ENCODE results near the gene TMOD1.
"Not testable (repeated sequence)": the region's sequence is repeated elsewhere in the genome, so short reads cannot be mapped to it uniquely, and the experiment has no call there.

Gene TMOD1

GRCh38 chr9:97571664-97572063 is 70.2 kb downstream of the TMOD1 start:
- DNase-seq: no peak

DNA sequence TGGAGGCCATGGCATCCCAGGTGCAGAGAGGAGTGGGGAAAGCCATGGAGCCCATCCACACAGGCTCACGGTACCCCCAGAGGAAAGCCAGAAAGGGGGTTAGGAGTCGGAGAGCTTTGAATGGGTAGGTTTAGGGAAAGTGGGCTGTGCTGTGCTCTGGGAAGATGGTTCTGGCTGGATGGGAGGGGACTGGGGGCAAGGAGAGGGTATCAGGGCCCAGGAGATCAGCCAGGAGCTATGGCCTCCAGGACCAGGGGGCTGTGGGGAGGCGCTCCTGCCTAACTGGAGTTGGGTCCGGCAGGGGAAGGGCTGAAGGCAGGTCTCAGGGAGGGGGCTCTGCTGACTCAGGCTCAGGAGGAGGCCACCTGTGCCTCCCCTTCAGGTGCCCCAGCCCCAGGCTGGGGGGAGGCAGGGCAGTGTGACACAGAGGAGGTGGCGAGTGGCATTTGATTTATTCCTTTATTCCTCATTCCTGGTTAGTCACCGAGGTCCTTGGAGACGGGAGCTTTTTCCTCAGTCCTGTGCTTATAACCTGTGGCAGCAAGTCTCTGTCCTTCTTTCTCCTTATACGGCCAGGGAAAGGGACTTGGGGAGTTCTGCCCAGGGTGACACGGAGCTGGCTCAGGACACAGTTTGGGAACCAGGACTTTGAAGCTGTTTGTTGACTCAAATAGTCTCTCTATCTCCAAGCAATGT is 70.9 kb downstream of the TMOD1 start:
- no peak for DNase-seq

- no peak for DNase-seq
Measured at GRCh38 chr9:97572892-97573365, 71.5 kb downstream of the TMOD1 start.

DNA sequence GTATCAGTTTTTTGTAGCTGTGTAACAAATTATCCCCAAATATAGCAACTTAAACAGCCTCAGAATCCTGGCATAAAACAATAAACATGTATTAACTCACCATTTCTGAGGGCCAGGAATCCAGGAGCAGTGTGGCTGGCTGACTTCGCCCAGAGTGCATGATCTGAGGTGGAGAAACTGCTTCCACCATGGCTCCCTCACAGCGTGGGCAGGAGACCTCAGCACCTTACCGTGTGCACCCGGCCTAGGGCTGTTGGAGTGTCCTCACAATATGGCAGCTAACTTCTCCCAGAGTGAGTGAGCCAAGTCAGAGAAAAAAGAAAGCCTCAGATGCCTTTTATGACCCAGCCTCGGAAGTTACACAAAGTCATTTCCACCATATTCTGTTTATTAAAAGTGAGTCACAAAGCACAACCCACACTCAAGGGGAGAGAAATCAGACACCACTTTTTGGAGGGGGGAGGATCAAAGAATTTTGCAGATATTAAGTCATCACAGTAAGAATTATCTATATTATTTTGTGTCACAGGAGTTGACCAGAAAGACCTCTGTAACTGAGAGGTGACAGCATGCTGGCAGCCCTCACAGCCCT is 72.1 kb downstream of the TMOD1 start:
- no peak for DNase-seq

DNA sequence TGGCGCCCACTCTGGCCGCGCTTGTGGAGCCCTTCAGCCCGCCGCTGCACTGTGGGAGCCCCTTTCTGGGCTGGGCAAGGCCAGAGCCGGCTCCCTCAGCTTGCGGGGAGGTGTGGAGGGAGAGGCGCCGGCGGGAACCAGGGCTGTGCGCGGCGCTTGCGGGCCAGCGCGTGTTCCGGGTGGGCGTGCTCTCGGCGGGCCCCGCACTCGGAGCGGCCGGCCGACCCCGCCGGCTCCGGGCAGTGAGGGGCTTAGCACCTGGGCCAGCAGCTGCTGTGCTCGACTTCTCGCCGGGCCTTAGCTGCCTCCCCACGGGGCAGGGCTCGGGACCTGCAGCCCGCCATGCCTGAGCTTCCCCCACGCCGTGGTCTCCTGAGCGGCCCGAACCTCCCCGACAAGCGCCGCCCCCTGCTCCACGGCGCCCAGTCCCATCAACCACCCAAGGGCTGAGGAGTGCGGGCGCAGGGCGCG is 72.7 kb downstream of the TMOD1 start:
- not testable (repeated sequence) for DNase-seq

- DNase-seq: peak in 2 of 3 donors; percentile 26 to 32
Measured at GRCh38 chr9:97574921-97575672, 73.6 kb downstream of the TMOD1 start.

GRCh38 chr9:97575673-97576200 is 74.3 kb downstream of the TMOD1 start:
- no peak for DNase-seq

- DNase-seq: no peak
Measured at GRCh38 chr9:97577051-97577450, 75.6 kb downstream of the TMOD1 start.

GRCh38 chr9:97578846-97579245 is 77.4 kb downstream of the TMOD1 start:
- no peak for DNase-seq

DNA sequence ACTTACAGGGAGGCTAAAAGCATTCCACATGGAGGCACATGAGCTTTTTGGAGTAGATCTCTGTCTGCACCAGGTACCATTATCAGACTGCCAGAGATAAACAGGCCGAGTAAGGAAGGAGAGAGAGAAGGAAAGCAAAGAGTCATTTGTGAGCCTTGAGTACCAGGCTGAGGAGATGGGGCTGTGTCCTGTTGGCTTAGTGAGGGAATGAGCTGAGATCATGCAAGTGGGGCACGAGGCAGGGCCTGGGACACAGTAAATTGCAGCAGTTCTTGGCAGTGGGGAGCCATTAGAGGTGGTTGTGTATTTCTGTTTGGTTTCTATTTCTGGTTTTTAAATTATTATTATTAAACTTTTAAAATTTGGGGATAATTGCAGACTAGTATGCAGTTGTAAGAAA is 78.4 kb downstream of the TMOD1 start:
- no peak for DNase-seq

DNA sequence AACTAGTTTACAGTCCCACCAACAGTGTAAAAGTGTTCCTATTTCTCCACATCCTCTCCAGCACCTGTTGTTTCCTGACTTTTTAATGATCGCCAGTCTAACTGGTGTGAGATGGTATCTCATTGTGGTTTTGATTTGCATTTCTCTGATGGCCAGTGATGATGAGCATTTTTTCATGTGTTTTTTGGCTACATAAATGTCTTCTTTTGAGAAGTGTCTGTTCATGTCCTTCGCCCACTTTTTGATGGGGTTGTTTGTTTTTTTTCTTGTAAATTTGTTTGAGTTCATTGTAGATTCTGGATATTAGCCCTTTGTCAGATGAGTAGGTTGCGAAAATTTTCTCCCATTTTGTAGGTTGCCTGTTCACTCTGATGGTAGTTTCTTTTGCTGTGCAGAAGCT is 80.1 kb downstream of the TMOD1 start:
- DNase-seq: not testable (repeated sequence)

DNA sequence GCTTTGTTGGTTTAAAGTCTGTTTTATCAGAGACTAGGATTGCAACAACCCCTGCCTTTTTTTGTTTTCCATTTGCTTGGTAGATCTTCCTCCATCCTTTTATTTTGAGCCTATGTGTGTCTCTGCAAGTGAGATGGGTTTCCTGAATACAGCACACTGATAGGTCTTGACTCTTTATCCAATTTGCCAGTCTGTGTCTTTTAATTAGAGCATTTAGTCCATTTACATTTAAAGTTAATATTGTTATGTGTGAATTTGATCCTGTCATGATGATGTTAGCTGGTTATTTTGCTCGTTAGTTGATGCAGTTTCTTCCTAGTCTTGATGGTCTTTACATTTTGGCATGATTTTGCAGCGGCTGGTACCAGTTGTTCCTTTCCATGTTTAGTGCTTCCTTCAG is 83.3 kb downstream of the TMOD1 start:
- not testable (repeated sequence) for DNase-seq

GRCh38 chr9:97586909-97587308 is 85.4 kb downstream of the TMOD1 start:
- not testable (repeated sequence) for DNase-seq

- no peak for DNase-seq
Measured at GRCh38 chr9:97591535-97591934, 90.1 kb downstream of the TMOD1 start.

- DNase-seq: no peak
Measured at GRCh38 chr9:97592126-97592525, 90.7 kb downstream of the TMOD1 start.

DNA sequence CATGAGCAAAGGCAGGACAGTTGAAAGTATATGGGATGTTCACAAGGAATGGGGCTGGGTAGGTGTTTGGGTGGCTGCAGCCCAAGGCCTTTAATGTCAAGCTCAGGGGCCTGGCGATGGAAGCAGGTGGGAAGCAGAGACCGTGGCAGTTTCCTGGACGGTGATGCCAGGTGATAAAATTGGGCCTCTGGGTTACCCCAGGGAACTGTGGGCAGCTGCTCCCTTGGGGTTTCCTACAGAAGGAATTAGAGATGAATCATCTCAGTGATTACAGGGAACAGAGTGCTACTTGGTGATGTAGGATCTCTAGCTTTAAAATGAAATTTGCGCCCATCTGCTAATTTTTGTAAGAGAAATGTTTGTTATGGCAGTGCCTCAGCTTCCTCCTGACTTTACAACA is 92.5 kb downstream of the TMOD1 start:
- DNase-seq: no peak

GRCh38 chr9:97594381-97594921 is 93.0 kb downstream of the TMOD1 start:
- DNase-seq: no peak

- DNase-seq: no peak
Measured at GRCh38 chr9:97596906-97597305, 95.4 kb downstream of the TMOD1 start.

DNA sequence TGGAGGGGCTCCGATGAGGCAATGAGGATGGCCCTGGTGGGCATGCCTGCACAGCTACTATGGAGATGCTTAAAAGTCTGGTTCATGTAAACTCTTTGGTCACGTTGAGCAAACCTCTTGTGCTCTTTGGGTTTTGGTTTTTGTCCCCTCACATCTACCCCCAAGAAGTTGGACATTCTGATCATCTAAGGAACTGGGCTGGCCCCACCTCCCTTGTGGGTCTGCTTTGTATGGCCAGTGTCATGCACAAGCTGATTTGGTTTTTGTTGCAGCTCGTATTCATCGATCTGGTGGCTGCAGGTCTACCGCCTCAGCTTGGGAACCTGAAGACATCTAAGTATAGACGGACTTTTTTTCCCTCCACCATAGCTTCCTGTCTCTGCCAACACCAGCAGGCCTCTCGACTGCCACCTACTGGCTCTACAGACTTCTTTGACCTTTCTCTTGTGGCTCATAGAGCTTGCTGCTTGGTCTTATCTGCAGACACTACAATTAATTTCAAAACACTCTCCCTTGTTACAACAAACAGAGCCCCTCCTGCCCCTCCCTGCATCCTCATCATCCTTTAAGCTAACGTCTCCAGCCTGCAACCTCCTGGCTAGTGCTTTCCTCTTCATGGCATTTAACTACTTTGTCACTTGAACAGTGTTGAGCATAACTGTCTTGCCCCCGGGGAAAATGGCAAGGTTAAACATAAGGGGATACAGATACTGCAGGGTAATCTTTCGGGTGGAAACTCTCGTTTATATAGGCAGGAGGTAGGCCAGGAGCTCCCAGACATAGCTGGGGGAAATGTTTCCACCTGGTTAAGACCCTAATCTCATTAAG is 97.2 kb downstream of the TMOD1 start:
- peak; percentile 82 to 84 (median 83) for DNase-seq

GRCh38 chr9:97599314-97599846 is 97.9 kb downstream of the TMOD1 start:
- DNase-seq: no peak

- no peak for DNase-seq
Measured at GRCh38 chr9:97600531-97601227, 99.2 kb downstream of the TMOD1 start.
